HG03139 (cell line): Measurements from ENCODE around the gene GPR156.

ENCODE experiments used
- ATAC-seq: cut with Tn5 transposase; IDR thresholded peaks from one replicate; pipeline ENCODE4 v1.9.1; 2021; ENCODE audit not compliant: unreplicated experiment

The GPR156 gene

GRCh38 chr3:120196812-120197211, 88.2 kb downstream of the GPR156 start:
- ATAC-seq, result no peak

DNA sequence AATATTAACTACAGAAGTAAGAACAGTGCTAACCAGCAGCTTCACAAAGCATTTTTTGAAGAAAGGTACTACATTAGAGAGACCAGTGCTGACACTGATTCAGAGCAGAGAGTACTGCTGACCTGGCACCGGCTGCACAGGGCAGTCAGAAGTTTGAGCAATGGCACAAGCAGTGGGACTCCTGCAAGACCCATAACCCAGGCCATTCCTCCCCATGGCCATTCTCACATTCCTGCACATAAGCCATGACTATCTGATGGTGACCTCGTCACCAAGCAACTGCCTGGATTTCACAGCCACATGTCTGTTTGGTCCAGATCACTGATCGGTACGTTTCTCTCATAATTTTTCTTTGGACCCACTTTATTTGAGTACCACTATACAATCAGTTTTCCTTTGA, 88.7 kb downstream of the GPR156 start:
- no peak for ATAC-seq

DNA sequence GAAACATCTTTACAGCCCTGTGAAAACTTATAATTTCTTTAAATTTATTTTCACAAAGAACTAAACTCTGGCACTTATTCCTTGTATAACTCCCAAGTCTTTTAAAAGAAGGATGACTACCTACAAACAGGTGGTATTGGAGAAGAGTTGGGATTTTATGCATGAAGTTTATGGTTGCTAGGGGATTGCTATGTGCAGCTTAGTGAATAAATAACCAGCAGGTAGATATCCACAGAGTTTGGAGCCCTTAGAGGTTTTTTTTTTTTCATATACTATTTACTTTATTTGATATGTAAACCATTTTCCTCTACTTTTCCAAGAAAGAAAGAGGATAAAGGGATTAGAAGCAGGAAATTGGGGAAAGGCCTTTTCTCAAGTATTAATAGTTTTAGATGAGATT, 91.5 kb downstream of the GPR156 start:
- ATAC-seq, result no peak

DNA sequence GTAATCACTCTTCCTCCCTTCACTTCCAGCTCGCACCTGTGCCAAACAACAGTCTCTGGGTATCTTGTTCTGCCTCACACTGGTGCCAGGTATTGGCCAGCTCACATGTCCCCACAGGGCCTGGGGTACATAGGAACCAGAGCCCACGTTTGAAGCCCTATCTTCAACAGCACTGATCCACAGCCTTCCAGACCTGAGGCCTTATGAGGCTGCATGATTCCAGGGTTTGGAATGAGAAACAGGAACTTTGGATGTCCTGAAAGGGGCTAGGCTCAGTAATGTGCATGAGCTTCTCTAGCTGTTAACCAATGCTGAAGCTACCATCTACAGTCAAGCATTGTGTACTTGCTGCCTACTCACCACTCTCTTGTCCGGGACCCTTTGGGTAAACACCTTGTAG, 92.4 kb downstream of the GPR156 start:
- ATAC-seq, result no peak

DNA sequence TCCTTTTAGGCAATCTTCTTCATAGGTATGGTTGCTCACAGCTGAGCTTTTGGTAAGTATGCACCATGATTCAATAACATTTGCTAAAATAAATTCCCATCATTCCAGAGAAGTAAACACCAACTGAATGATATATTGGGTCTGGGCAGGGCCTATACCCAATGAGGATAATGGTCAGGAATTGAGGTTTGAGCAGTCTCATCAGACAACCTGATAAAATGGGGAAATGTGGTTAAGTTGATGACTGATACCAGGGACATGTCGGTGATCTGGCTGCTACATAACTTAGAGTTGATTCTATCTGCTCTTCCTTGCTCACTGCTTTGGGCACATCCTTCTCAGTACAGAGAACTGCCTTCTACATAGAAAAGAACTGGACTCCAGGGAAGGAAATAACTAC, 92.9 kb downstream of the GPR156 start:
- no peak for ATAC-seq

- ATAC-seq, result no peak
Measured at GRCh38 chr3:120182613-120183511, 102.2 kb downstream of the GPR156 start.

- no peak for ATAC-seq
Measured at GRCh38 chr3:120181632-120182031, 103.4 kb downstream of the GPR156 start.

GRCh38 chr3:120180731-120181412, 104.2 kb downstream of the GPR156 start:
- no peak for ATAC-seq

- ATAC-seq, result no peak
Measured at GRCh38 chr3:120177707-120178306, 107.2 kb downstream of the GPR156 start.

DNA sequence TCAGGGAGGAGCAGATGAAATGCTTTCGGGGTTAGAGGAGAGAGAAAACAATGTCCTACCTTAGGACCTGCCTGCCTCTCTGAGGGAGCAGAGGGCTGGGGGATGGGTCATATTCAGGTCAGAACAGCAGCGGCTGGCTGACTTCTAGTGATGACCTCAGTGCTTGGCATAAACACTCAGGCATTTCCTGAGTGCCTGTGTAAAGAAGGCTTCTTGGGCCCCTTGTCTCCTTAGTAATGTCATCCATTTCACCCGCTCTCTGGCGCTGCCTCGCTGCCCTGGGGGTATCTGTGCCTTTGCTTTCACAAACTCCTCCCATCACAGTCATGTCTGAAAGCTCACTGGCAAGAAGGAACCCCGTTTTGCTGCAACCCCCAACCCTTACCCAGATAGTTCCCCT, 107.9 kb downstream of the GPR156 start:
- ATAC-seq, result no peak

GRCh38 chr3:120174811-120175539, 110.0 kb downstream of the GPR156 start:
- ATAC-seq, result no peak

DNA sequence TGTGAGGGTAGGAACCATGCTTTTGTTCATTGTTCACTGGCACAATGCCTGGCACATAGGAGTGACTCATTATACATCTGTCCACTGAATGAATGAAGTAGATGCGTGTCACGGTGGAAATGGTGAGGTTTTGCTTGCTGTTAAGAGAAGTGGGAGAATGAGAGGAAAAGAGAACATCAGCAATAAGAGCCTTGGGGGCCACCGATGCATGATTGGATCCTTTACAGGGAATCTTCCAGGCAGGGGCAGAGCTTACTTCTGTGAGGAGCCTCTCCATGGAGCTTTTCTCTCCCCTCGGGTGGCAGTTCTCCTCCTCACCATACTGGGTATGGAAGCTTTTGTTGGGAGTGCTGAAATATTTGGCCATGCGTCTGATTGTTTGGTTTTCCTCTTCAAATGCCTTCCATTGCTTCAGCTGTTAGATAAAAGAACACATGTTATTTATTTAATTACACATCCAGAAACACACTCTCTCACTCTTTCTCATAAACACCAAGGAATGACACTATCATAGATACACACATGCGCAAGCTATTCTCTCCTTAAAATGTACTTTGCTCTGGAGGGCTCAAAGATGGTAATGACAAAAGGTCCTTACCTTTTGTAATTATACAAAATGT, 111.9 kb downstream of the GPR156 start:
- no peak for ATAC-seq

DNA sequence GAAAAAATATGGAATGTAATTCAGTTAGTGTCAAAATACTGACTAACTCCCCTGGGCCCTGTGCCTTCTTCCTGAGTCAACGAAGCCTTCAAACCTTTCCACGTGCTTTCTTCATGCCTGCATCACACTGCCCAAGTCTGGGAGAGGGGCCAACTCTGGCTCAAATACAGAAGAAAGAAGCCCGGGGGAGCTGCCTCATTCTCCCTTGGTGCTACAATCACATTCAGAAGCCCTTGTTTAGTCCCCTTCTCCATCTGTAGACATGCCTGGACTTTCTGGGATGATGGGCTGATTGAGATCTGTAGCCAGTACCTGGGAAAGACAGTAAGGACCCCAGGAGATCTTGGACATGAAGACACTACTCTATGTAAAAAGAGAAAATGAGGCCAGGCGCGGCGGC, 113.0 kb downstream of the GPR156 start:
- ATAC-seq, result no peak

- ATAC-seq, result no peak
Measured at GRCh38 chr3:120171134-120171873, 113.7 kb downstream of the GPR156 start.

DNA sequence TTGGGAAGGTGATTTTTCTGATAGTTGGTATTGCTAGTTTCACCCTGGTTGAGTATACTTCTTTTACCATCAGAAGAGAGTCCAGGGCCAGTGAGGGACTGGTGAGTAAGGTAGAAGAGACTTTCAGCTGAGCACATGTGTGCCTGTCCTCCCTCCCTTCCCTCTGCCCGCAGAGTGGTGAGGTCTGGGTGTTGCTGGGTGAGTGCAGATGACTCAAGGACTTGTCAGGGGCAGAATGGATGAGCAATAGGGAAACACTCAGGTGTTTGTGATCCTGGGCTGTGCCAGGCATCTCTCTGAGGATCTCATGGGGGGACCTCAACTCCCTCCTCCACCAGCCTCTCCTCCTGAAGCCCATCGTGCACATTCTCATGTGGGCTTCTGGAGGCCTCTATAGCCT, 114.8 kb downstream of the GPR156 start:
- ATAC-seq, result no peak

DNA sequence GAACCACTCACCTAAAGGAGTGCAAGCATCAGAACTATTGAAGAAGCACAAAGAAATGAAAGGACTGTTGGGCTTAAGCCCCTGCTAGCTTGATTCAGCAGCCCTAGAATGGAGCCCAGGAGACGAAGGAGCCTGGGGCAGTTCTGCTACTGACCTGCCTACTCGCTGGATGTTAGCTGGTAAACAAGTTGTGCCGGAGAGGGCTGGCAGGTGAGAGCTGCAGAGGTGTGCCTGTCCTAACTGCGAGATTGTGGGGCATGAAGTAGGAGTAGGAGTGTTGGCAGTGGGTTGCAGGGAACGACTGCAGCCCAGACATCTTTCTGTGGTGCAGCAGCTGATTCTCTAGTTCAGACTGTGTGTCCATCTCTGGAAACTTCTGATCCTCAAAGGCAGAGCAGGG, 115.6 kb downstream of the GPR156 start:
- ATAC-seq, result no peak

DNA sequence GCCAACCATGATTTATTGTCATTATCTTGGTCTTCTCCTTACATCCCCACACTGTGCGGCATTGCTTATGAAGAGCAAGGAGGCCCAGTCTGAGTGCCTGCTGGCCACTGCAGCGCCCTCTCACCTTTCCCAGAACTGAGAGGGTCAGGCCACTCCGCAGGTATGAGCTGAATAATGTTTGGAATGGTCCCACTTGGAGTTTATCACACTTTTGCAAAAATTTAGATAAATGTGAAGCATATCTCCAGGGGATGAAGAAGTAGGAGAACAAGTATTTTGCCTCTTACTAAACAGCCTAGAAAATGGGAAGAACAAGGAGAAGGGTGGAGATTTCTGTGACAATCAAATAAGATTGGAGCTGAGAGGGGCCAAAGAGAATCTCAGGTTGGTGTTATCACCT, 116.4 kb downstream of the GPR156 start:
- no peak for ATAC-seq

GRCh38 chr3:120168038-120168437, 117.0 kb downstream of the GPR156 start:
- ATAC-seq, result no peak

GRCh38 chr3:120167488-120167887, 117.5 kb downstream of the GPR156 start:
- no peak for ATAC-seq

- no peak for ATAC-seq
Measured at GRCh38 chr3:120163816-120164215, 121.2 kb downstream of the GPR156 start.
